NCI-H1417 treated with DMSO at 0.1 percent for 48 hours (cell line): ENCODE measurements around the gene FBXO10.
"Not testable (repeated sequence)": the region's sequence is repeated elsewhere in the genome, so short reads cannot be mapped to it uniquely, and the experiment has no call there.

Source experiments
- DNase-seq: peaks from one replicate; lab custom pipeline; 2025; lab: John Stamatoyannopoulos, UW

The FBXO10 gene

DNA sequence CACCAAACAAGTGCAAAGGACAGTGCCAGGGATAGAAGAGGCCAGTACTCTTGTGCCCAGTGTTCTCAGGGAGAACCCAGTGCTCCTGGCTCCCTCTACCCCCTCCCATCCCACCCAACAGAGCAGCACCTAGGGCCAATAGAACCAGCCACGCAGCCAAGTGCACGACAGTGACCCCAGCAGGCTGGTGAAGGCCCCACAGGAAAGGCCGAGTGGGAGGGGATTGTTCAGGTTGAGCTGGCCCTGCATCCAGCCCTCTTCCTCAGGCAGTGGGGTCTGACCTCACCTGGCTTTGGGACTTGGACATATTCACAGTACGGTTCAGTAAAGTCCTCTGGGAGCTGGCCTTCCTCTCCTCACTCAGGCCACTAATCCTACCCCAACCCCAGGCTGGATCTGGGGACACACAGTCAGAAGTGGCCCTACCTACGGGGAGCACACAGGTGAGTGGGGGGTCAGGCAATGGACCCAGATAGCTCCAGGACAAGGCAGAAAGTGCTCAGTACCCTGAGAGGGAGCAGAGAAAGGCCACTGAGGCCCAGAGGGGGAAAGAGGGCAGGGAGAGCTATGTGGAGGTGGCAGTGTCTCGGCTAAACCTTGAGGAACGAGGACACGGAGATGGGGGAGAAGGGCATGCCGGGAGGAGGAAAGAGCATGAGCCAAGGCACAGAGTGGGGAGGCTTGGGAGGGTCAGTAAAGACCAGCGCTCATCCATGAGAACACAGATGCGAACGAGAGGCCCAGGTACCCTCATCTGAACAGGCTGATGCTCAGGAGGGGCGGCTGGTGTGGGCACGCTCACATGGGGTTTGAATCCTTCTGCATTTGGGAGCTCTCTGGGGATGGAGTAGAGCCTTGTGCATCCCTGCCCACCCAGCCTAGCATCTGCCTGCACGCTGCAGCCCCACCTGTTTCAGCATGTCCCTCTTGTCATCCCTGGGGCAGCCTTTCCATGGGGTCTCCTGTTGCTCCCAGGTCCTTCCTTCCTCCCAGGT is 64.9 kb downstream of the FBXO10 start:
- DNase-seq, result no peak

DNA sequence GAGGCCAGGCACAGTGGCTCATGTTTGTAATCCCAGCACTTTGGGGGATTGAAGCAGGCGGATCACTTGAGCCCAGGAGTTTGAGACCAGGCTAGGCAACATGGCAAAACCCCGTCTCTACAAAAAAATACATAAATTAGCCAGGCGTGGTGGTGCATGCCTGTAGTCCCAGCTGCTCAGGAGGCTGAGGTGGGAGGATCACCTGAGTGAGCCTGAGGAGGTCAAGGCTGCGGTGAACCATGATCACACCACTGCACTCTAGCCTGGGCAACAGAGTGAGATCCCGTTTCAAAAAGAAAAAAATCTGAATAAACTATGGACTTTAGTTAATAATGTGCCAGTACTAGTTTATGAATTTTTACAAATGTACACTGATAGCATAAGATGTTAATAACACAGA is 66.1 kb downstream of the FBXO10 start:
- DNase-seq, result not testable (repeated sequence)

DNA sequence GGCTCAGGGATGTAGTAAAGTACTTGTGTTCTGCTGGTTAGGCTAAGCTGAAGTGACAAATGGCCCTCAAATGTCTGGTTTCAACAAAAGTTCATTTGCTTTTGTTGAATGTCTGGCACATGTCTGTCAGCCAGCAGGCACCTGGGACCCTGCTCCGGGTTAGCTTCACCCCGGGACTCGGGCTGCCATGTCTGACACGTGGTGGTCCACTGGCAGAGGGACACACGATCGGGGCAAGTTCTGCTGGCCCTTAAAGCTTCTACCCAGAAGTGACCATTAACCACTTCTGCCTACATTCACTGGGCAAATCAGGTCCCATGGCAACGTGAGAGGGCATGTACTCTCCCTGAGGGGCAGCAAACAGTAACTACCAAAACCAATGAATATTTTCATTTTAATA is 66.6 kb downstream of the FBXO10 start:
- DNase-seq, result no peak

- no peak for DNase-seq
Measured at GRCh38 chr9:37508834-37509206, 67.4 kb downstream of the FBXO10 start.

- no peak for DNase-seq
Measured at GRCh38 chr9:37508135-37508833, 67.9 kb downstream of the FBXO10 start.

GRCh38 chr9:37507566-37508134 is 68.5 kb downstream of the FBXO10 start:
- DNase-seq, result no peak

DNA sequence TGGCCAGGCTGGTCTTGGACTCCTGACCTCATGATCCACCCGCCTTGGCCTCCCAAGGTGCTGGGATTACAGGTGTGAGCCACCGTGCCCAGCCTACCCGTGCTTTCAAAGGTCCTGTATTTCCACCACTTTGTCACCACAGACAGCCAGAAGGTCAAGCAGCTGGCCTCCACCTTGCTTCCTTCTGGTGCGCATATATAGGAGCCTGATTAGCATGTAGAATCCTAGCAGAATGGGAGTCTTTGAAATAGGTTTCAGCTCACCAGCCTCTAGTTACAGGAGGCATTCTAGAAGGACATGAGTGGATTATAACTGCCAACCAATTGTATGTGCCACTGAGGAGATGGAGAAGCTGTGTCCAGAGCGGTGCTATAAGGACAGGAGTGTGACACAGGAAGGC is 71.6 kb downstream of the FBXO10 start:
- DNase-seq, result no peak

DNA sequence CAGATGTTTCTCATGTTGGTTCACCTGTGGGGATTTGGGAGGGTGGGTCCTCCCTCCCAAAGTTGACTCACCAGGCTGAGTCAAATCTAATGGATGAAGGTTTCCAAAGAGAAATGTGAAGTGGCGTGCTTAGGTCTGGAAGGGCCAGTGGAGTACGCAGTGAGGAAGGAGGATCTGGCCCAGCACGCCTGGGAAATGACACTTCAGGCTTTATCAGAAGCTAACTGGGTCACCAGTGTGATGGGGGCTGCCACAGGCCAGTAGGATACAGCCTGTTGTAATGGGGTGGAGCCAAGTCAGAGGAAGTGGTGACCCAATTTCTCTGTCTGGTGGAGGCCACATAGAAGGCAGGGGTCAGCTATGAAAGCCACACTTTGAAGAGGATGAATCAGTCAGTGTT is 72.4 kb downstream of the FBXO10 start:
- DNase-seq, result no peak

GRCh38 chr9:37501957-37502596 is 74.1 kb downstream of the FBXO10 start:
- no peak for DNase-seq

DNA sequence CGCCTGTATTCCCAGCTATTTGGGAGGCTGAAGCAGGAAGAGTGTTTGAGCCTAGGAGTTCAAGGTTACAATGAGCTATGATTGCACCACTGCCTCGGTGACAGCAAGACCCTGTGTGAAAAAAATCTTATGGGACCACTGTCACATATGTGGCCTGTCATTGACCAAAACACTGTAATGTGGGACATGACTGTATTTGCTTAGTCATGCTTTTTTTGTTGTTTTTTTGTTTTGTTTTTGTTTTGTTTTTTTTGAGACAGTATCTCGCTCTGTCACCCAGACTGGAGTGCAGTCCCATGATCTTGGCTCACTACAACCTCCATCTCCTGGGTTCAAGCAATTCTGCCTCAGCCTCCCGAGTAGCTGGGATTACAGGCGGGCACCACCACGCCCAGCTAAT is 76.9 kb downstream of the FBXO10 start:
- DNase-seq, result no peak

DNA sequence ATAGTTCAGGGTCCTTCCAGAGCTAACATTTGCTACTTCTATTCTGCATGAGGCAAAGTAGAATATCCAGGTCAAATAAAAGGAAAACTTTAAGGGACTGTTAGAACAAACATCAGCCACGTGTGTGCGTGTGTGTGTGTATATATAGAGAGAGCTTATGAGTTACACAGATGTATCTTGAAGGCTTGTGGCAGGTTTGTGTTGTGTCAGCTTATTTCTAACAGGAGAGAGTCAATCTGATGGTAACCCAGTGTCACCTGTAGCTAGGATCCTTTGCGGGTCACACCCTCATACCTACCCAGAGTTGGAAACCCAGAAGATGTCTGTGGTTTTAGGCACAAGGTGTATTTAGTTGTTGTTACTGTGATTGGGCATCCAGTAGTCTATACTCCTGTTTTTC is 77.7 kb downstream of the FBXO10 start:
- DNase-seq, result no peak

- DNase-seq, result no peak
Measured at GRCh38 chr9:37497320-37497719, 78.9 kb downstream of the FBXO10 start.

DNA sequence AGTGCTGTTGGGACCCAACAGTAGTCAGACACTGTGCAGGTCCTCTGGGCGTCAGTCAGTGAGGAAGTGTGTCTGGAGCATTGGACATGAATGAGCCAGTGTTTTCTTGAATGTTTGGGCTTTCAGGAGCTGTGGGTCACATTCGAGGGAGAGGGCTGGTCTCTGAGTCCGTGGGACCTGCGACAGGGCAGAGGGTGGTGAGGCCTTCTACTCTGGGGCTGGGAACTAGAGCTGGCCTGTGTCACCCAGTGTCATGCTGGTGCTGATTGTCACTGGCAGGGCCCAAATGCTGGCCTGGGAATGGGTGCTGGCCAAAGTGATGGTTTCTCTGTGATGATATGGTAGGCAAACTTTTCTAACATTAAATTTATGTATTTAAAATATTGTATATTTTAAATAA is 80.2 kb downstream of the FBXO10 start:
- no peak for DNase-seq

- no peak for DNase-seq
Measured at GRCh38 chr9:37495571-37495970, 80.6 kb downstream of the FBXO10 start.

GRCh38 chr9:37491939-37492338 is 84.2 kb downstream of the FBXO10 start:
- DNase-seq, result no peak

- DNase-seq, result no peak
Measured at GRCh38 chr9:37486616-37487548, 89.3 kb downstream of the FBXO10 start.

DNA sequence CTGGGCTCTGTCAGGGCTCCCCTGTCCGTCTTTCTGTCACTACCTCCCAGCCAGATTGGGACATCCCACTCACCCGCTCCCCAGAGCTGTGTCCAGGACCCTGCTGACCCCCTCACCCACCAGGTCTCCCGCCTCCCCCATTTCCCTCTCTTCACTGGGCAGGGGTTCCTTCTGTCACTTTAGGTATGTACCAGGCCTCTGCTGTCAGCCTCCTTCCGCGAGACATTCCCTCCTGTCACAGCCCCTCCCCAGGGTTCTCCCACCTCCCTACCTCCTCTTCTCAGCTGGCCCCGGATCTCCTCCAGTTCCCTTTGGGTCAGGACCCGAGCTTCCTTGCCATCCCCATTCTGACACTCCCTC is 89.9 kb downstream of the FBXO10 start:
- no peak for DNase-seq

GRCh38 chr9:37485389-37486255 is 90.6 kb downstream of the FBXO10 start, which contains the start of gene POLR1E:
TSS of gene POLR1E (plus strand) at chr9:37485948. CDS start at chr9:37486048, 100 bp downstream.
- DNase-seq, result peak; percentile 70

DNA sequence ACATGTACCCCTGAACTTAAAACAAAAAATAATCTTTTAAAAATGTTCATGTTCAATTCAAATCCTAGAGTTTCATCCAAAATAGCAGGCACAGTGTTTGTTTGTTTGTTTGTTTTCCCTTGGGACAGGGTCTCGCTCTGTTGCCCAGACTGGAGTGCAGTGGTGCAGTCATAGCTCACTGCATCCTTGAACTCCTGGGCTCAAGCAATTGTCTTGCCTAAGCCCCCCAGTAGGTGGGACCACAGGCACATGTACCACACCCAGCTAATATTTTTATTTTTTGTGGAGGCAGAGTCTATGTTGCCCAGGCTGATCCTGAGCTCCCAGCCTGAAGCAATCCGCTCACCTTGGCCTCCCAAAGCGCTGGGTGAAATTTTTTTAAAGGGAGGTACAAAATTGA is 95.4 kb downstream of the FBXO10 start:
- no peak for DNase-seq

GRCh38 chr9:37477987-37478619 is 98.1 kb downstream of the FBXO10 start:
- DNase-seq, result not testable (repeated sequence)
